Pulmonary artery endothelial cell (primary cell): ENCODE measurements around the gene UBR4. TPM values are rescaled to one million over a fixed set of nuclear protein-coding genes. Genes with fewer than 3 reads are reported as not detected.
"Not testable (repeated sequence)": the region's sequence is repeated elsewhere in the genome, so short reads cannot be mapped to it uniquely, and the experiment has no call there.

Experiments
- DNase-seq: peaks from one replicate; pipeline ENCODE4 v3.0.0-alpha.2; 2011; ENCODE audit warnings: low read depth, low spot score
- total RNA-seq: library from RNA; depleted of rRNA; stranded (reverse); fragments of >200 nt; gene quantifications from 2 replicates; pipeline ENCODE4 v1.2.3, GENCODE V29; 2014

Gene UBR4
- total RNA-seq, 1 donor from 2014 or later: 78.5 TPM

DNA sequence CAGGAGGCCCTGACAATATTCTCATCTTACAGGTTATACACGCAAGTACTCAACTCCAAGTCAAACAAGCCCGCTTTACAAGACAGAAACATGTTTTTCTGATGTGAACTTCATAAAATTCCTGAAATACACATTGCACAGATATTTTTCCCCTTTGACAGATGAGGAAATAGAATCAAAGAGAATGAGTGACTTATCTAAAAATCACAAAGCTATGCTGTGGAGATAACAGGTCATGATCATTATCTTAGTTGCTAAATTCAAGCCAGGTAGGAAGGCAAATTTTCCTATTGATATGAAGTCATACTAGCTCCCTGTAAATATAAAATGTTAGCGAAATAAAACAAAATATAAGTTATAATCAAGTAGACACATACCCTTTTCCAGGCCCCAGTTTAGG lies 18.3 kb downstream of the UBR4 start:
- DNase-seq: no peak

GRCh38 chr1:19190468-19190867 lies 19.6 kb downstream of the UBR4 start:
- DNase-seq: no peak

GRCh38 chr1:19189270-19189669 lies 20.8 kb downstream of the UBR4 start:
- no peak for DNase-seq

GRCh38 chr1:19187852-19188251 lies 22.2 kb downstream of the UBR4 start:
- no peak for DNase-seq

DNA sequence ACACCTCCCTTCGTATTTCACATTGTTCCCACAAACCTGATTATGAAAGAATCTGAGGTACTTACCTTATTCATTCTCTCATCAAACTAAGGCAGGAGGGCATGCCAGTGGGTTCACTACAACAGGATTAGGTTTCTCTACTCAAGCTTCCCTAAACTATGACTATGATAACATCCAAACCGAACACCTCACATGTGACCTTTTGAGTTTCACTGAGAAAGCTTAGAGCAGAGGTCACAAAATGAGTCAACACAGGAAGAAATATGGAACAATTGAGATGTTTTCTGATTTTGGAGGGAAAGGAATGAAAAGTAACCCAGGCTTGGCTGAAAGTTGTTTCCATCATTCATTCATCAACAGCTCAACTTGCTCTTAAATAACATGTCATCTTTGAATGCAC lies 24.1 kb downstream of the UBR4 start:
- no peak for DNase-seq

DNA sequence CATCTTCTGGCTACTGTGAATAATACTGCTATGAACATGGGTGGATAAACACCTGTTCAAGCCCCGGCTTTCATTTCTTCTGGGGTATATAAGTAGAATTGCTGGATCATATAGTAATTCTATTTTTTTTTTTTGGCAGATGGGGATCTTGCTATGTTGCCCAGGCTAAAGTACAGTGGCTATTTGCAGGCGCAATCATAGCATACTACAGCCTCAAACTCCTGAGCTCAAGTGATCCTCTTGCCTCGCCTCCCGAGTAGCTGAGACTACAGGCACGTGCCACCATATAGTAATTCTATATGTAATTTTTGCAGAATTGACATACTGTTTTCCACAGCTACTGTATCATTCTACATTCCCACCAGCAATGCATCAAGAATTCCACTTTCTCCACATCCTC lies 27.8 kb downstream of the UBR4 start:
- no peak for DNase-seq

GRCh38 chr1:19180265-19180657 lies 29.8 kb downstream of the UBR4 start:
- DNase-seq: not testable (repeated sequence)

DNA sequence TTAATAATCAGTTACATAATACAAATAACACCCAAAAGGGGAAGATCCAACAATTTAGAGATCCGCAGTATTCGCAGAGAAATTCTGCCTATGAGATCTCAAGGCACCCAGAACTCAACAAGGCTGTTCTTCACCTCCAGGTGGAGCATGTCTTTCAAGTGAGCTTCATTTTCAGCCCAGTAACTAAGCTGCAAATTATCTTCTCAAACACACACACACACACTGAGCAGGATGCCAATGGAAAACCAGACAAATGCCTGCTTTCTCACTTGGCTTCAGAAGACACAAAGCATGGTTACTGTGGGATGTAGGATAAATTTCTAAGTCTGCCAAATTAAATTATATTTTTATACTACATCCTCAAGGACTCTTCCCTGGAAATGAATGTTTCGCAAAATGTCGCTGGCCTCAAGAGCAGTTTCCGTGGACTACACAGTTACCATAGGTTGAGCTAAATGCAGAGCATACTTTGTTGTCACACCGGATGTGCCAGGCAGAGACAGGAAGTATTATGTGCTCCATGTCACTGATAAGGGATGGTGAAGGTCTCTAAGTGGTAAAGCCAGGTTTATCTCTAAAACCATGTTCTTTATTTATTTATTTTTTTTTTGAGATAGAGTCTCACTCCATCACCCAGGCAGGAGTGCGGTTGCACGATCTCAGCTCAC lies 30.3 kb downstream of the UBR4 start:
- DNase-seq: no peak

GRCh38 chr1:19178734-19179398 lies 31.2 kb downstream of the UBR4 start:
- DNase-seq: no peak

- no peak for DNase-seq
Measured at GRCh38 chr1:19177811-19178210, 32.3 kb downstream of the UBR4 start.

GRCh38 chr1:19169642-19170041 lies 40.4 kb downstream of the UBR4 start:
- no peak for DNase-seq

DNA sequence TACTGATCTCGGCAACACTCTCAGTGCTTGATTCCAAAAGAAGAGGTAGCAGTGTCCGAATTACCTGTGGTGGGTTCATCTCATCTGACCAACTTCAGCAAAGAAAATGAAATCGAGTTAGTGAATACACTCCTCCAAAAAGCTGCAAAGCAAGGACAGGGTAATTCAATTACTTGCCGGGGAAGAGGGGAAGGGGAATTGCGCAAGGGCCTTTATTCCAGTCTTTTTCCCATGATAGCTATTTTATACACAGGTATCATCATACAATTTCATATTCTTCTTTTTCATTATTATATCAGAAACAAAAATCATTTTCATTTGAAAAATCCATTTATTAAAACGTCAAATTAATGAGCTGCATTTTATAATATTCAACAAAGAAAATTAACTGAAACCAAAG lies 42.9 kb downstream of the UBR4 start:
- no peak for DNase-seq

GRCh38 chr1:19166066-19166465 lies 44.0 kb downstream of the UBR4 start:
- DNase-seq: no peak

DNA sequence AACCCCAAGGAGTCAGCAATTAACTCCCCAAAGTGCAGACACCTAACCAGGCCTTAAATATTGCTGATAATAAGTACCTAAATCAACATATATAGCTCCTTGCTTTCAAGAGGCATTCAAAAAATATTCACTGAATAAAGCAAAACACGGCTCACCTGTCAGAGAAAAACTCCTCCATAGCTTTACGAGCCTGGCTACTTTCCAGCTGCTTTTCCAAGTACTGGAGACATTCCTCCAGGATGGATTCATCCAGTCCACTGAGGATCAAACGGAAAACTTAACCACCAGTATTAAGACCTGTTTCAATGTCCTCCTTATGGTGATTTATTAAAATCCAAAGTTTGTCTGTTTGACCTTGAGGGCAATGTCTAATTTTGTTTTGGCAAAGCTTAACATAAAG lies 44.6 kb downstream of the UBR4 start:
- DNase-seq: no peak

DNA sequence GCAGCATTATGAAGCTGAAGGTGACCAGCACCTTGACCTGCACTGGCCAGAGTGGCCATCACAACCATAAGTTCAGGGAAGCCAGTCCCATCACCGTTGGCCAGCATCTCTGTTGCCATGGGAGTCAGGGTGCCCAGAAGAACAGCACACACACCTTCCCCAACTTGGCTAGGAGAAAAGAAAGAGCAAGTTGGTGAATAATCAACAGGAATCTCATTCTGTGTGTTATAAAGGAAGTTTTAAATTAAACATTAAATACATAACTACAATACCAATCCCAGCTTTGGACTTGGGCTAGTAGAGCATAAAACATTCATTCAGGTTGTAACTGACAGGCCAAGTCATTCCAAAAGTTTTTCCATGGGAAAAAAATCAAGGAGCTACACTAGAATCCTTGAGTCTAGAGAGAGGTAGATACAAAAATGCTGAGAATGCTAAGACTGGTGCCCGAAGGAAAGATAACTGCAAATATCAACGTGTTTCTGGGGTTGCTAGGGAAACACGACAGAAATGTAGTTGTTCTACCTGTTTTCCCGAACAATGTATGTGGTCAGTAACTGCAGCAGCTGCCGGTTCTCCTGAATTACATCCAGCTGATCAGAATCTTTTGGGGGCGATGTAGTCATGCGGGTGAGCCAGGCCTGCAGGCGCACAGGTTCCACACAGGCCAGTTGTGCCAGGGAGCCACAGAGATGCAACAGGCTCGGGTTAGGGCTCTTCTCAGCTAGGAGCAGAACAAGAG lies 45.6 kb downstream of the UBR4 start:
- no peak for DNase-seq

DNA sequence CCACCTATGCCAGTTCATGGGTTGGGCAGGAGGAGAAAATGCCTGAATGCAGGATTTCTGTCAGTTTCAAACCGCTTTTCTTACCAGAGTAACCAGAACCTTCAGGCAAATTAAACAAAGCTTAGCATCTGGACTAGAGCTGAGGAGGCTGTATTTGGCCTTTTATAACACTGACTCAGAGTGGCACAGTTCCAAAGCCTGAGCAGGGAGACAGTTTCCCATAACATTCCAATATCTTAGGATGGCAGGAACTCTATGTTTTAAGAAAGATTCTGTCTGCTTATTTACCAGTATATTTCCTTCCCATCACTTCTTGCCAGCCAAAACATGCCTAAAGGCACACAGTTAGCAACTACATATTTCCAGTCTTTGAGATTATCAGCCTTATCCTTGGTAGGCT lies 46.8 kb downstream of the UBR4 start:
- DNase-seq: peak; percentile 46

GRCh38 chr1:19160831-19161230 lies 49.2 kb downstream of the UBR4 start:
- no peak for DNase-seq

- no peak for DNase-seq
Measured at GRCh38 chr1:19157653-19158052, 52.4 kb downstream of the UBR4 start.

DNA sequence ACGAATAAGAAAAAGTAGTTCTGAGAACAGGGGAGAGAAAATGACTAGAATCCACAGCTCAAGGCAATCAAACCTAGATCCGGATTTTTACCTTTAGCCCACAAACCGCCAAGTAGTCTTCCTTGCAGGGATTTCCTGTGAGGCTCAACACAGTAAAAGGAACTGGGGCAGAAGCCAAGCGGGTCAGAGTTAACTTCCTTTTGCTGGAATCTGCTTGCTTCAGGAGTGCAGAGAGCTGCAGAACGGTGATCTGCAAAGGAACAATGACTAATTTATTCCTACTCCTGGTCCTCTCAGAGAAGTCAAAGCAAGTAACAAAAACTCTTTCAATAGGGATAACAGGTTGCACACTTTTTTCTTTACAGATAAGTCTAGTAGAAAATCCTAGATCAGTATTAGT lies 53.4 kb downstream of the UBR4 start:
- DNase-seq: peak; percentile 82

DNA sequence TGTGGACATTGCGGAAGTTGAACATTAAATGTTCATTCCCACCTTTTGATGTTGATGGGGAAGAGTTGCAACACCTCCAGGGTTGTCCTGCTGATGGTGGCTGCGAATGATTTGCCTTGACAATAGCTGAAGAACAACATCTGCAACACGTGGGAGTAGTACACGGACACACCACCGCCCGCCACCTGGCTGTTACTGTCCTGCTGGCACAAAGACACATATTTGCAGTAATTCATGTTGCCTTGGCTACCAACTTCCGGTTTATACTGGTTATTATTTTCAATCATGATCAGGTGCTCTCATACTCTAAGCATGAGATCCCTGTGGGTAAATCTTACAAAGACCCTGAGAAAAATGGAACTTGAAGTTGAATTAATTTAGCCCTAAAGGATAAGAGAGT lies 55.2 kb downstream of the UBR4 start:
- no peak for DNase-seq

DNA sequence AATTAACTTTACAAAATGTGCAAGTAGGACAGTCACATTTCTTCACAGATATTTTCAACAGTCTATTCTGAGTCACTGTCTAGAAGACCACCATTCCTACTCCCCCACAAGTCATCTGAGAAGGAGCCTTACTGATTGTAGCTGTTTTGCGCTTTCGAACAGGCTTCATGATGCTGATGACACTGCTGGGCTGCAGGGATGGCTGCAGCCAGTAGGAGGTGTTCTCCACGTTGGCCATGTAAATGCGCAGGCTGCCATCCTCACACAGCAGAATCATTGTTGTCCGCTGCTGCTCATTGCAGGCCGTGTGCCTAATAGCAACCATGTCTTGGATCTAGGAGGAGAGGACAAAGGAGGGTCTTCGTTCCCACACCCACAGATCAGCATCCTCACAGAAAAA lies 56.9 kb downstream of the UBR4 start:
- no peak for DNase-seq

GRCh38 chr1:19151537-19151936 lies 58.5 kb downstream of the UBR4 start:
- DNase-seq: no peak

DNA sequence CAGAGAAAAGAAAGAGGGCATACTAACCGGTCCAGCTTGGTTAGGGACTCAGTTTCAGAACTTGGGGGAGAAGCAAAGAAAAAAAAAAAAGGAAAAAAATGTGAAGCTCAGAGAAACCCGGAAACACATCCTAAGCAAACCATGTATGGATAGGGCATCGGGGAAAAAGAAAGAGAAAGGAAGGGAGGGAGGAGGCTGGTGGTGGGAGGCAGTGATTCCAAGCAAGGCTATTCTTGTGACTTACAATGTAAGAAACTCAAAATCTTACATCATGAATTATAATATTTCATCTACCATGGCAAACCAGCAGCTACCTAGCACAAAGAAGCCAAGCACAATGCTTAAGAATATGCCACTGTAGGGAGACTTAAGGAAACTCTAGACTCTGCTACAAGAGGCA lies 60.3 kb downstream of the UBR4 start:
- DNase-seq: no peak
